Right lobe of liver (tissue), 6 donors: ENCODE results near the gene TPM1. TPM values are rescaled to one million over a fixed set of nuclear protein-coding genes. Genes with fewer than 3 reads are reported as not detected.

Experiments used
- ATAC-seq, 4 donors: fragments of 200-7000 bp; cut with Tn5 transposase; one replicate each; pipeline ENCODE4 v1.9.1; 2020; ENCODE audit warnings: mild to moderate bottlenecking in 4 of 4, moderate library complexity in 4 of 4
- DNase-seq, 3 donors: peaks; one replicate each; pipeline ENCODE4 v3.0.0-alpha.2; 2020
- H3K27ac ChIP-seq, 3 donors: fragments of 200-600 bp; one replicate each; pipeline ENCODE4 v1.8.0; 2022
- H3K27me3 ChIP-seq, 2 donors: fragments of 200-600 bp; one replicate each; pipeline ENCODE4 v1.8.0; 2022
- H3K36me3 ChIP-seq, 4 donors: fragments of 200-600 bp; sonication (generic) in 1 of 4; one replicate each; pipeline versions ENCODE4 v1.5.1 to v1.8.0; 2017 to 2022; ENCODE audit warnings: control low read depth in 1 of 4
- H3K4me1 ChIP-seq, 4 donors: fragments of 200-600 bp; sonication (generic) in 1 of 4; one replicate each; pipeline versions ENCODE4 v1.5.1 to v1.8.0; 2017 to 2022; ENCODE audit warnings: control low read depth in 1 of 4
- H3K4me3 ChIP-seq, 3 donors: fragments of 200-600 bp; one replicate each; pipeline ENCODE4 v1.8.0; 2022
- H3K9me3 ChIP-seq, 4 donors: fragments of 200-600 bp; sonication (generic) in 1 of 4; one replicate each; pipeline versions ENCODE4 v1.5.1 to v1.8.0; 2017 to 2022; ENCODE audit warnings: control low read depth in 1 of 4
- POLR2A ChIP-seq: fragments of 450-650 bp; IDR thresholded peaks from one replicate; pipeline ENCODE4 v1.6.1; 2017; ENCODE audit warnings: antibody characterized with exemption, mild to moderate bottlenecking
- WGBS: methylation state at CpG from one replicate; pipeline ENCODE4 v1.1.6; 2018; ENCODE audit warnings: low coverage, low lambda C conversion rate; ENCODE audit not compliant: insufficient coverage; ENCODE audit errors: missing lambda C conversion rate; 5-methylcytosine and 5-hydroxymethylcytosine counted together
- intact Hi-C, 2 donors: fragments of 100-400 bp; cut with DNase I; formaldehyde crosslinking; loops; one replicate each; pipeline versions ENCODE4 v1.11.2 to v1.14.1; 2022
- total RNA-seq, 6 experiments: library from RNA; depleted of rRNA in 2 of 6; stranded (reverse); fragments of >200 nt in 2 of 6; fragmentation: NEBNext Ultra II Directional in 3 of 6; extraction: Animal tissue kit (Norgen Biotek cat#: 25700) in 3 of 6; gene quantifications; one replicate each; pipeline versions ENCODE4 v1.1.0 to v1.2.4, GENCODE V29; 2016 to 2023
- TF ChIP-seq, protein P1 (sequence below), 4 donors: fragments of 200-600 bp in 3 of 4; fragments of 450-650 bp in 1 of 4; IDR thresholded peaks; one replicate each; pipeline versions ENCODE4 v1.5.1 to v1.8.0; 2016 to 2022; ENCODE audit warnings: antibody characterized with exemption in 4 of 4, mild to moderate bottlenecking in 2 of 4
- donor health status: DM: no; HTN: yes; CAD: no.
- donor health status: DM: no; HTN: no; CAD: no.
- donor health status: DM: no; HTN: no; CAD: no.
- donor health status: DM: no; HTN: yes; CAD: no.
- donor health status: DM: no; HTN: yes; CAD: no.

TPM1 gene
- total RNA-seq, 6 experiments from 2014 or later: 44.3 to 180 (median 91.6) TPM

DNA sequence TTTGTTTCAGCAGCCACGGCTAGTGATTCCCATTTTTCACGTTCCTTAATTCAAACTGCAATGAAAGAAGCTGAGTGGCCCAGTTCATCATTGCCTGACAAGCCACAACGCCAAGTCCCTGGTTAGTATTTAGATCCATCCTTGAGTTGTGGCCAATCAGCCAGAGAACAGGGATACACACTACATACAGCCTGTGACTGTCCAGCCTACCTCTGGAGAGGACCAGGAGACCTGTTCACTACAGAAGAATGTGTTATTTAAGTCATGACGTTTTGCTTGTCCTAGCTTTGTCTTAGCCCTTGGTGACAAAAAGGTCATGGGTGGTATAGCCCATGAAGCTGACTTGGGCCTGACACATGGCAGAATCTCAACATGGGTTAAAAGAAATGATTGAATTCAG is 2.7 kb upstream of the TPM1 start:
- 78% methylated on average over 3 of the region's 4 CpGs for WGBS
- intact Hi-C loops: loop anchor here (10.0 kb wide), 2 partner anchors 55 to 195 kb away; no protein-coding TSS in a partner anchor
- no peak overlapping the region for H3K4me3 ChIP-seq
- no peak for ATAC-seq
- DNase-seq: no peak
- no peaks in the 10 kb centered on the region for H3K36me3 ChIP-seq
- H3K27ac ChIP-seq: no peak overlapping the region
- H3K27me3 ChIP-seq: no peaks in the 10 kb centered on the region
- H3K9me3 ChIP-seq: no peaks in the 10 kb centered on the region
- no peak for TF ChIP-seq POLR2A
- TF ChIP-seq, protein P1, sequence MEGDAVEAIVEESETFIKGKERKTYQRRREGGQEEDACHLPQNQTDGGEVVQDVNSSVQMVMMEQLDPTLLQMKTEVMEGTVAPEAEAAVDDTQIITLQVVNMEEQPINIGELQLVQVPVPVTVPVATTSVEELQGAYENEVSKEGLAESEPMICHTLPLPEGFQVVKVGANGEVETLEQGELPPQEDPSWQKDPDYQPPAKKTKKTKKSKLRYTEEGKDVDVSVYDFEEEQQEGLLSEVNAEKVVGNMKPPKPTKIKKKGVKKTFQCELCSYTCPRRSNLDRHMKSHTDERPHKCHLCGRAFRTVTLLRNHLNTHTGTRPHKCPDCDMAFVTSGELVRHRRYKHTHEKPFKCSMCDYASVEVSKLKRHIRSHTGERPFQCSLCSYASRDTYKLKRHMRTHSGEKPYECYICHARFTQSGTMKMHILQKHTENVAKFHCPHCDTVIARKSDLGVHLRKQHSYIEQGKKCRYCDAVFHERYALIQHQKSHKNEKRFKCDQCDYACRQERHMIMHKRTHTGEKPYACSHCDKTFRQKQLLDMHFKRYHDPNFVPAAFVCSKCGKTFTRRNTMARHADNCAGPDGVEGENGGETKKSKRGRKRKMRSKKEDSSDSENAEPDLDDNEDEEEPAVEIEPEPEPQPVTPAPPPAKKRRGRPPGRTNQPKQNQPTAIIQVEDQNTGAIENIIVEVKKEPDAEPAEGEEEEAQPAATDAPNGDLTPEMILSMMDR (IDR thresholded peaks at IDR 0.05): no peak
- peaks cover 0 to 17% (median 0%) of the 10 kb centered on the region in 4 donors for H3K4me1 ChIP-seq

GRCh38 chr15:63040509-63040908 is 2.0 kb upstream of the TPM1 start:
- no peak for DNase-seq
- TF ChIP-seq, protein P1 (IDR thresholded peaks at IDR 0.05): no peak
- TF ChIP-seq POLR2A: no peak
- Histone ChIP-seq H3K36me3 (no peaks in the 10 kb centered on the region), H3K27me3 (no peaks in the 10 kb centered on the region), H3K9me3 (no peaks in the 10 kb centered on the region), H3K4me3 (no peak overlapping the region), H3K27ac (no peak overlapping the region), H3K4me1 (peaks cover 0 to 17% (median 0%) of the 10 kb centered on the region in 4 donors)
- intact Hi-C loops: loop anchor here in 1 of 2 donors (10.0 kb wide), 1 partner anchor 54 kb away; no protein-coding TSS in a partner anchor
- 86% methylated on average over 6 of the region's 6 CpGs for WGBS
- no peak for ATAC-seq

DNA sequence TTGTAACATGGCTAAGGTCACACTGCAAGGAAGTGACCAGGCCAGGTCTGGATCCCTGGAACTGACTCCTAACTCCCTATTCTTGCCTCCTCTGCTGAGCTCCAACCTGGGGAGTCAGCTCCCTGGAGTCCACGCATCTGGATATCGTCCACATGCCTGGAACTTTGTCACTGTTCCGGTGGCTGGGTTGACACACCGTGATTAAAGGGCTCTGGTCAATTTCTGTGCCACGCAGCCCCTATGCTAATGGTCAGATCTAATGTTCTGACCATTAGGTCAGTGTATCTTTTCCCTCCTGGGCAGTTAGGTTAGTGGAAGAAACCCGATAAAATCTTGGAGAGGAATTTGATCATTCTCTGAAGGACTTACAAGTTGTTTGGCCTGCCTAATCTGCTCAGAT is 1.6 kb upstream of the TPM1 start:
- Histone ChIP-seq H3K9me3 (no peaks in the 10 kb centered on the region), H3K36me3 (no peaks in the 10 kb centered on the region), H3K4me1 (peaks cover 0 to 17% (median 0%) of the 10 kb centered on the region in 4 donors), H3K27ac (no peak overlapping the region), H3K27me3 (no peaks in the 10 kb centered on the region), H3K4me3 (no peak overlapping the region)
- ATAC-seq: no peak
- DNase-seq: no peak
- intact Hi-C loops: loop anchor here in 1 of 2 donors (10.0 kb wide), 1 partner anchor 54 kb away; no protein-coding TSS in a partner anchor
- WGBS: 24% methylated on average over 6 of the region's 6 CpGs
- peak; percentile 46 for TF ChIP-seq POLR2A
- TF ChIP-seq, protein P1 (IDR thresholded peaks at IDR 0.05): no peak

DNA sequence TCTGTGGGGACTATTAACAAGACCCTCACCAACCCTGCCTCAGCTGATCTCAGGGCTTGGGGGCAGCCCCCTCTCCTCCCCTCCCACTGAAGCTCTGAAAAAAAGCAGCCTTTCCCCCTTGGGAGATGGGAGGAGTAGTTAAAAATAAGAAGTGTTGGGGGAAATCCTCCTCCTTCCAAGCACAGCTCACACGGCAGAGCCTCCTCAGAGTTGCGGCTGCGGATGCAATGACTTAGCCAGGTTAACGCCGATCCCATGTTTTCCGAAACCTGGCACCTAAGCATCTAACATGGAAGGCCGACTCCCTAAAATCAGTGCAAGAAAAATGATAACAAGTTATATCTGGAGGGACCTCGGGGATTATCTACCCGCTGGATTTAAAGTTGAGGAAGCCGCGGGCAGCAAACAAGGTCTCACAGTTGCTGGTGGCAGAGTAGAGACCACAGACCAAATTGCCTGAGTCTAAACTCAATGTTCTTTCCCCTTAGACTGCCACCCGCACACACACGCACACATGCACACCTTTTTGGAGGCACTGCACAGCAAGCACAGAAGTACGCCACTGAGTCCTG is 1.1 kb upstream of the TPM1 start:
- 78% methylated on average over 10 of the region's 14 CpGs for WGBS

More for the DNA sequence above, 1.1 kb upstream of the TPM1 start:
- ATAC-seq (no peak), DNase-seq (no peak)
- no peaks in the 10 kb centered on the region for H3K9me3 ChIP-seq
- peak overlapping the region in 1 of 3 donors; percentile 32 for H3K27ac ChIP-seq
- no peaks in the 10 kb centered on the region for H3K27me3 ChIP-seq
- no peaks in the 10 kb centered on the region for H3K36me3 ChIP-seq
- peaks cover 0 to 17% (median 0%) of the 10 kb centered on the region in 4 donors for H3K4me1 ChIP-seq
- intact Hi-C loops: loop anchor here in 1 of 2 donors (10.0 kb wide), 1 partner anchor 53 kb away; no protein-coding TSS in a partner anchor
- peak overlapping the region in 1 of 3 donors; percentile 56 for H3K4me3 ChIP-seq
- TF ChIP-seq, protein P1 (IDR thresholded peaks at IDR 0.05): no peak
- no peak for TF ChIP-seq POLR2A
